BLaER1 treated with 17β-estradiol and CSF1 and Interleukin-3, amounts not matched to agents 10 nM and 100 nM (cell line): Measurements from ENCODE around the gene ADCYAP1R1.
"Not testable (repeated sequence)": the region's sequence is repeated elsewhere in the genome, so short reads cannot be mapped to it uniquely, and the experiment has no call there.

ENCODE experiments used
- H3K27ac ChIP-seq, 11 experiments: shearing (Covaris generic); formaldehyde crosslinking; 2 replicates each; pipeline ENCODE4 v1.8.1; 2022
- H3K27me3 ChIP-seq, 11 experiments: shearing (Covaris generic); formaldehyde crosslinking; 2 replicates each; pipeline ENCODE4 v1.8.1; 2022
- H3K36me3 ChIP-seq, 11 experiments: shearing (Covaris generic); formaldehyde crosslinking; 2 replicates each; pipeline ENCODE4 v1.8.1; 2022
- H3K4me1 ChIP-seq, 10 experiments: shearing (Covaris generic); formaldehyde crosslinking; 2 replicates each; pipeline ENCODE4 v1.8.1; 2022
- H3K4me2 ChIP-seq, 11 experiments: shearing (Covaris generic); formaldehyde crosslinking; 2 replicates each; pipeline ENCODE4 v1.8.1; 2022
- H3K4me3 ChIP-seq, 10 experiments: shearing (Covaris generic); formaldehyde crosslinking; 2 replicates each; pipeline ENCODE4 v1.8.1; 2022
- H3K9ac ChIP-seq, 11 experiments: shearing (Covaris generic); formaldehyde crosslinking; 2 replicates each; pipeline ENCODE4 v1.8.1; 2022
- H3K9me3 ChIP-seq, 11 experiments: shearing (Covaris generic); formaldehyde crosslinking; replicated peaks in 1 of 11; 2 replicates each; pipeline ENCODE4 v1.8.1; 2022
- H4K20me1 ChIP-seq, 11 experiments: shearing (Covaris generic); formaldehyde crosslinking; 2 replicates each; pipeline ENCODE4 v1.8.1; 2022
- Cebpa-rat ChIP-seq, 11 experiments: shearing (Covaris generic); IDR thresholded peaks; 2 replicates each; pipeline ENCODE4 v1.8.1; 2022

Gene ADCYAP1R1

DNA sequence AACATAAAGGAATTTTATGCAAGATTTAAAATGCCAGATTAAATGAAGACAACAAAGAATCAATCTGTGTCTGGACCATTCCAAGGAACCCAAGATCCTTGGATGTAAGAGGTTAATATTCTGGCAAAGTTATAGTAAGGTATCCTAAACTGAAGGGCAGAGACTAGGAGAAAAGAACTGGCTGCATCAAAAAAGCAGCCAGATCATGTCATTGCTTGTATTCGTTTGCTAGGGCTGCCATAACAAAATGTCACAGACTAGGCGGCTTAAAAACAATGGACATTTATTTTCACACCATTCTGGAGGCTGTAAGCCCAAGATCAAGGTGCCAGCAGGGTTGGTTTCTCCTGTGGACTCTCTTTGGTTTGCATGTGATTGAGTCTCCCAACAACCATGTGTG is 99.7 kb downstream of the ADCYAP1R1 start:
- H3K36me3 ChIP-seq = no peaks in the 10 kb centered on the region
- no peaks in the 10 kb centered on the region for H3K27me3 ChIP-seq
- no peak overlapping the region for H3K9ac ChIP-seq
- no peak for TF ChIP-seq Cebpa-rat (IDR thresholded peaks at IDR 0.05)
- no peaks in the 10 kb centered on the region for H3K4me1 ChIP-seq
- H3K27ac ChIP-seq = no peak overlapping the region
- no peak overlapping the region for H3K4me3 ChIP-seq
- H3K4me2 ChIP-seq = no peak overlapping the region
- no peaks in the 10 kb centered on the region for H4K20me1 ChIP-seq
- peaks cover 0 to 11% (median 8%) of the 10 kb centered on the region in 11 experiments; a peak in 9 of 22 replicates for H3K9me3 ChIP-seq

DNA sequence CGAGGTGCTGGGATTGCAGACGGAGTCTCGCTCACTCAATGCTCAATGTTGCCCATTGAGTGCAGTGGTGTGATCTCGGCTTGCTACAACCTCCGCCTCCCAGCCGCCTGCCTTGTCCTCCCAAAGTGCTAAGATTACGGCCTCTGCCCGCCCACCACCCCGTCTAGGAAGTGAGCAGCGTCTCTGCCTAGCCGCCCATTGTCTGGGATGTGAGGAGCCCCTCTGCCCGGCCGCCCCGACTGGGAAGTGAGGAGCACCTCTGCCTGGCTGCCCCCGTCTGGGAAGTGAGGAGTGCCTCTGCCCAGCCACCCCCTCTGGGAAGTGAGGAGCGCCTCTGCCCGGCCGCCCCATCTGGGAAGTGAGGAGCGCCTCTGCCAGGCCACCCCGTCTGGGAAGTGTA is 101.2 kb downstream of the ADCYAP1R1 start:
- not testable (repeated sequence) for H4K20me1 ChIP-seq, H3K36me3 ChIP-seq, H3K27me3 ChIP-seq, H3K4me3 ChIP-seq, H3K4me2 ChIP-seq, H3K9ac ChIP-seq, H3K4me1 ChIP-seq, H3K27ac ChIP-seq
- peaks cover 0 to 11% (median 8%) of the 10 kb centered on the region in 11 experiments; a peak in 9 of 22 replicates for H3K9me3 ChIP-seq

DNA sequence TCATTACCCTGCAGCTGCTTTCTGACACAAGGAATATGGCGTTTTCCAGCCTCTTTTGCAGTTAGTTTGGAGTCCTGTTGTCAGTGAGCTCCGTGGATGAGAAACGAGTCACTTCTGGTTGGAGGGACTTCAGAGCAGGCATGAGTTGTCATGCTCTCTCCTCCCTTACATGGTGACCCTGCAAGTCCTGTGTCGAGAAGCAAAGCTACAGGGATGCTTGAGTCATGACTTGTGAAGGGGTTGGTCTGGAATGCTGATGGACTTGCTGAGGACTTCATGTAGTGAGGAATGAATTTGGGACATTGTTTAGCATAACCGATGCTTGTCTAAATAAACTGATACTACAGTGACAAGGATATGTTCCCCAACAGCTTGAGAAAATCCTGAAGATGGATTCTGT is 108.8 kb downstream of the ADCYAP1R1 start:
- Histone ChIP-seq H3K4me3 (no peak overlapping the region), H3K27ac (no peak overlapping the region), H3K4me2 (no peak overlapping the region)

More for the DNA sequence above, 108.8 kb downstream of the ADCYAP1R1 start:
- Histone ChIP-seq H4K20me1 (no peaks in the 10 kb centered on the region), H3K9me3 (peaks cover 0 to 6% (median 0%) of the 10 kb centered on the region in 11 experiments; a peak in 3 of 22 replicates), H3K9ac (no peak overlapping the region), H3K36me3 (no peaks in the 10 kb centered on the region), H3K4me1 (no peaks in the 10 kb centered on the region), H3K27me3 (no peaks in the 10 kb centered on the region)
- no peak for TF ChIP-seq Cebpa-rat (IDR thresholded peaks at IDR 0.05)
